GM12872 (cell line): ENCODE results near the gene ZNF277.

Experiments
- TF ChIP-seq, protein P1 (sequence below): IDR thresholded peaks from 3 replicates; pipeline ENCODE4 v1.5.1; 2011; ENCODE audit warnings: low read depth, mild to moderate bottlenecking, low read length, moderate library complexity; ENCODE audit not compliant: insufficient read depth

ZNF277 gene, protein sequence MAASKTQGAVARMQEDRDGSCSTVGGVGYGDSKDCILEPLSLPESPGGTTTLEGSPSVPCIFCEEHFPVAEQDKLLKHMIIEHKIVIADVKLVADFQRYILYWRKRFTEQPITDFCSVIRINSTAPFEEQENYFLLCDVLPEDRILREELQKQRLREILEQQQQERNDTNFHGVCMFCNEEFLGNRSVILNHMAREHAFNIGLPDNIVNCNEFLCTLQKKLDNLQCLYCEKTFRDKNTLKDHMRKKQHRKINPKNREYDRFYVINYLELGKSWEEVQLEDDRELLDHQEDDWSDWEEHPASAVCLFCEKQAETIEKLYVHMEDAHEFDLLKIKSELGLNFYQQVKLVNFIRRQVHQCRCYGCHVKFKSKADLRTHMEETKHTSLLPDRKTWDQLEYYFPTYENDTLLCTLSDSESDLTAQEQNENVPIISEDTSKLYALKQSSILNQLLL

DNA sequence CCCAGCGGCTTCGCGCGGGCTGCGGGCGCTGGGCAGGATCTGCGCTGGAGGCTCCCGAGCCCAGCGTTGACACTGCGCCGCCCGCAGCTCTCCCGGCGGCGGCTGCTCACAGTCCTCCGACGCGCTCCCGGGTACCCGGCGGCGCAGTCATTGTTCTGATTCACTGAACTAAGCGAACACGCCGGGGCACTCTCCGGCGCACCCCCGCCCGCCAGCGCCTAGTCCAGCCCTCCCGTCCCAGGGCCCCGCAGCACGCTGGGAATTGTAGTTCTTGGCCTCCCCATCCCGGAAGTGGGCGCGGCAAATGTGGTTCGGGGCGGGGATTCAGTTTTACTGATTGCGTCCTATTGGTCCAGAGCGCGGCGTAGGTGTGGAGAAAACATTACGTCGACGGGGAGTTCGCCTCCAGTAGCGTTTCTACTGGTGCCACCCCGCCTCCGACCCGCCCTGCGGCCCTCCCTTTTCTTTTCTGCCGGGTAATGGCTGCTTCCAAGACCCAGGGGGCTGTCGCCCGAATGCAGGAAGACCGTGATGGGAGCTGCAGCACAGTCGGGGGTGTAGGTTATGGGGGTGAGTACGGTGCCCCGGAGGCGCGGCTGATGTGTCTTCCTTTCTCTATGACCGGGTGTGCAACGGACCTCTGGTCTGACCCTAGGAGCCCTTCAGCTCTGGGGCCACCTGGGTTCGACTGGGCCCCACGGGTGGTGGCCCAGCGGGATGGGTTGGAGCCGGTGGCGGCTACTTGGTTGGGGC lies at the start of gene ZNF277, which contains the start of gene DOCK4:
Gene ZNF277 (plus strand): TSS at position 458 of the 753 bp plus-strand sequence. CDS start 22 bp downstream, at position 480.
Gene DOCK4 (minus strand): TSS at position 162 of the 753 bp plus-strand sequence. CDS start 261 bp downstream, outside the sequence.
- TF ChIP-seq, protein P1, sequence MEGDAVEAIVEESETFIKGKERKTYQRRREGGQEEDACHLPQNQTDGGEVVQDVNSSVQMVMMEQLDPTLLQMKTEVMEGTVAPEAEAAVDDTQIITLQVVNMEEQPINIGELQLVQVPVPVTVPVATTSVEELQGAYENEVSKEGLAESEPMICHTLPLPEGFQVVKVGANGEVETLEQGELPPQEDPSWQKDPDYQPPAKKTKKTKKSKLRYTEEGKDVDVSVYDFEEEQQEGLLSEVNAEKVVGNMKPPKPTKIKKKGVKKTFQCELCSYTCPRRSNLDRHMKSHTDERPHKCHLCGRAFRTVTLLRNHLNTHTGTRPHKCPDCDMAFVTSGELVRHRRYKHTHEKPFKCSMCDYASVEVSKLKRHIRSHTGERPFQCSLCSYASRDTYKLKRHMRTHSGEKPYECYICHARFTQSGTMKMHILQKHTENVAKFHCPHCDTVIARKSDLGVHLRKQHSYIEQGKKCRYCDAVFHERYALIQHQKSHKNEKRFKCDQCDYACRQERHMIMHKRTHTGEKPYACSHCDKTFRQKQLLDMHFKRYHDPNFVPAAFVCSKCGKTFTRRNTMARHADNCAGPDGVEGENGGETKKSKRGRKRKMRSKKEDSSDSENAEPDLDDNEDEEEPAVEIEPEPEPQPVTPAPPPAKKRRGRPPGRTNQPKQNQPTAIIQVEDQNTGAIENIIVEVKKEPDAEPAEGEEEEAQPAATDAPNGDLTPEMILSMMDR: no peak

DNA sequence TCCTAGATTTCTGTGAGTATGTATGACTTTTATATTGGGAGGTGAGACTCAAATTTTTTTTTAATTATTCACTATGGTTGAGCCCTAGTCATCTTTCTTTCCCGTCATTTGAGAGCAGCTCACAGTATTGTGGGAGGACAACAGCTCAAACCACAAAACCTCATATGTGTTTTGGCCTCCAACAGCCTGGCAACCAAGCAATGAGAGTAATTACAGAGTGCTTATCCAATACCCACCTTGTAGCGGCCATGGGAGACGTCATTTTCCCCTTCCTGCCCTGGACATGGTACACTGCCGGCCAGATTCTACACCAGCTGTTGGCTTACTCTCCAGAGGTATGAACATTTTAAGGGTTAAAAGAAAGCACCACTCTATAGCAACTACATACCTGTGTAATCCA lies 49.4 kb upstream of the ZNF277 start:
- TF ChIP-seq, protein P1: no peak

DNA sequence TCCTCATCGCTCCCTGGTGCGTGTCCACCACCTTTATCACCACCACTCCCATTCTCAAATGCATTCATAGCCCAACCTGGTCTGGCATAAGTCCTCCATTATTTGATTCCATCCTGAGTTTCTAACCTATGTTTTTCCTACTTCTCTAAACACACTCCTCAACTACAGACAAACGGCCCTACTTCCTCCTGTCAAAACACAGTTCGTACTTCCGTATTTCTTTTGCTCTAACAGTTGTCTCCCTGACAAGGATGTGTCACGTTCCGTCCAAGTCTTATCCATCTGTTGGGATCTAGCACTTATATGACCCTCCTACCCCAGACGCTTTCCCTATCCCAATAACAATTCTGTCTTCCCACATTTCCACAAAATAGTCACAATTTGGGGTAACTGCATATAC lies 47.1 kb upstream of the ZNF277 start:
- TF ChIP-seq, protein P1: no peak

DNA sequence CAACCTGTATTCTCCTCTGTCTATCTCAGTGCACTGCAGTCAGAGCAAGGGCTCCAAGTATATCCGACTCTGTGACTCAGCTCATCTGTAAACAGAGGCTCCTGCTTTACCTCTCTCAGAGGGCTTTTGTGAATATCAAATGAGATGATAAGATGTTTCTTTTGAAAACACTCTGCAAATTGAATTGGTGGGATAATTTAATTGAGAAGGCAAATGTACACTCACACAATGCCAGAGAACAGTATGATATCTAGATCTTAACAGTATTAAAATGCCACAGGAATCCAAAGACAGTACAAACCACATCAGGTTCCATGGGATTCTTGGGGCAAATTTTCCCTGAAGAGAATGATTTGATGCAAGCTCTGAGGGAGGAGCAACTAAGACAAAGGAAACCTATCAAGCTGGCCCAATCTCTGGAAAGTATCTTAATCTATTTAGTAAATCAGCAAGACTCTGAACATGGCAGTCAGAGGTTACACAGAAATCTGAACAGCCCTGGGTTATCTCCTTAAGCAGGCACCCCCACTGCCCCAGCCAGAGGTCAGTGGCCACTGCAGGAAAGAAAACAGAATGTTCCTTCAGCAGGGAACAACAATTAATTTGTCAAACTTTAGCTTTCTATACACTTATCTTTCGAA lies 46.2 kb upstream of the ZNF277 start:
- TF ChIP-seq, protein P1: no peak

DNA sequence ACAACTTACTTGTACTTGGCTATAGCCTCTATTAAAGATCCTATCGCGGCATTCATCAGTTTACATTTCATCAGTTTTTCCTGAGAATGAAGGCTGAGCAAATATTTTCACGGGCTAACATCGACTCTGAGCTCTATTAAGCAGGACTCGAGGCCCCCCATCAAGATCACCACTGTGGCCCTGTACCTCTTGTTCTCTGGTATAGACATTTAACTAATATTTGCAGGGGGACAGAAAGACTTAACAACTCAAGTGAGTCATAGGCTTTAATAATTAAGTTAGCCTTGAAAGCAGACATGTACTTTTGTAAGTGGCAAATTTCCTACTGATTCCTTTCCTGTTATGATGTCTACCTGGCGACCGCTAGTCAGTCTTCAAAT lies 45.7 kb upstream of the ZNF277 start:
- TF ChIP-seq, protein P1: no peak

DNA sequence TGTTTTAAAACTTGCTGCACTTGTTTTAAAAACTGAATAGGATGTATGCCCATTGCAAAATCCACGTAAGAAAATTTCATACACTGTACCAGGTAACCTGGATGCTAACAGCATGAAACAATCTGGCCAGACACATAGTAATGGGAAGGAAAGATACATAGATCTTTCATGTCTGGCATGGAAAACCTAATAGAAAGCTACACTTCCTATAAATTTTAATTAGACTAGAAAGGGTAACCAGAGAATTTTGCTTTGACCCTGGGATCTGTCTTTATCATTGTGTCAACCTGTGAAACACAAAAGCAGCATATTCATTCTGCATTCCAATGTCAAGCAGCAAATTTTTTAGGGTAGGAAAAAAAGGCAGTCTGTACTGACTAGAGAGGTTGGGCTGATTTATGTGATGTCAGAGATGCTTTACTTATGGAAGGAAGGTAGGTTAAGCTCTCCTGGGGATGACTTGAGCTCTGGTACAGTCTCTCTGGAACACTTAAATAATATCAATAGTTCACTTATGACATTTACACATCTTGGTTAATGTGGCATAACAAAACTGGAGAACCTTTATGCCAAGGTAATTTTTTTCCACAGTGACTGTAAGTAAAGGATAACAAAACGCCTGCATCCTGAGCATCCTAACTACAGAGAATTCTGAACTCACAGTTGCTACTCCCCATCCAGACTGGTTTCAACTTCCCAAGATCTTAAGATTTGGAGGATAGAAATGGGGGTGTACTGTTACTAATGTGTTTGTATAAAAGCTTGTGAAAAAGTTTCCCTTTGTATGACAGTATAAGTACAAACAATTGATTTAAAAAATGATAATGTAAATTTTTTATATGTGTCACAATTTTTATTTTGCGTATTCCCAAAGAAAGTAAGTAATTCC lies 45.0 kb upstream of the ZNF277 start:
- TF ChIP-seq, protein P1: no peak
